ENCODE results near the gene KCNH2. TPM values are rescaled to one million over a fixed set of nuclear protein-coding genes. Genes with fewer than 3 reads are reported as not detected.

The KCNH2 gene
- polyA plus RNA-seq, 3 donors = not detected

DNA sequence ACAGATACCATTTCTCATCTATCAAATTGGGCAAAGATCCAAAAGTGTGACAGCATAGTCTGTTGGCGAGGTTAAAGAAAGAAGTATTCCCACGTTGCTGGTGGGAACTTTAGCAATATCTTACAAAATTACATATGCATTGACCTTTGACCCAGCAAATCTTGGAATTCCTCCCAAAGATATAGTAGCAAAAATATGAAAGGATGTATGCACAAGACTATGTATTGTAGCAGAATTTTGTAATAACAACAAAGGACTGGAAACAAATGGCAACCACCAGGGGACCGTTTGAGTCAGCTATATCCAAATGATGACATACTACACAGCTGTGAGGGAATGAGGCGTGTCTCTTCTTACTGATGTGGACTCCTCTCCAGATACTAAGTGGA, 50.2 kb downstream of the KCNH2 start:
- Histone ChIP-seq H3K4me3 (replicated peaks in 1 of 3; ENCODE audit: low read depth in 2 of 3, low read length in 3 of 3) (no peak overlapping the region), H3K4me1 (ENCODE audit: control insufficient read depth in 1 of 2, insufficient read depth in 2 of 2, low read length in 2 of 2) (no peaks in the 10 kb centered on the region), H3K27ac (ENCODE audit: low read depth in 1 of 2, low read length in 2 of 2) (no peak overlapping the region), H2AFZ (ENCODE audit: insufficient read depth, low read depth, low read length, poor library complexity, severe bottlenecking) (no peak overlapping the region), H3K4me2 (replicated peaks; ENCODE audit: extremely low read depth, low read length, poor library complexity, severe bottlenecking) (no peak overlapping the region), H3K79me2 (ENCODE audit: insufficient read depth, low read length) (no peaks in the 10 kb centered on the region), H3K9me3 (replicated peaks in 1 of 2; ENCODE audit: control insufficient read depth in 1 of 2, insufficient read depth in 1 of 2, low read length in 2 of 2) (no peaks in the 10 kb centered on the region), H3K9ac (ENCODE audit: insufficient read depth, low read length, poor library complexity, severe bottlenecking) (no peak overlapping the region), H3K36me3 (replicated peaks in 1 of 2; ENCODE audit: control insufficient read depth in 1 of 2, insufficient read depth in 2 of 2, low read length in 2 of 2) (no peaks in the 10 kb centered on the region), H3K27me3 (ENCODE audit: control insufficient read depth in 2 of 2, insufficient read depth in 2 of 2, low read length in 2 of 2) (peaks cover 0 to 4% of the 10 kb centered on the region in 2 donors), H4K20me1 (ENCODE audit: insufficient read depth, low read length) (no peaks in the 10 kb centered on the region)
- H3K9me3 Mint-ChIP-seq = peaks cover 0 to 2% (median 0%) of the 10 kb centered on the region in 7 donors
- no peak overlapping the region for H3K4me3 Mint-ChIP-seq
- no peak overlapping the region for H3K27ac Mint-ChIP-seq
- H3K36me3 Mint-ChIP-seq = no peaks in the 10 kb centered on the region
- TF ChIP-seq, protein P1, sequence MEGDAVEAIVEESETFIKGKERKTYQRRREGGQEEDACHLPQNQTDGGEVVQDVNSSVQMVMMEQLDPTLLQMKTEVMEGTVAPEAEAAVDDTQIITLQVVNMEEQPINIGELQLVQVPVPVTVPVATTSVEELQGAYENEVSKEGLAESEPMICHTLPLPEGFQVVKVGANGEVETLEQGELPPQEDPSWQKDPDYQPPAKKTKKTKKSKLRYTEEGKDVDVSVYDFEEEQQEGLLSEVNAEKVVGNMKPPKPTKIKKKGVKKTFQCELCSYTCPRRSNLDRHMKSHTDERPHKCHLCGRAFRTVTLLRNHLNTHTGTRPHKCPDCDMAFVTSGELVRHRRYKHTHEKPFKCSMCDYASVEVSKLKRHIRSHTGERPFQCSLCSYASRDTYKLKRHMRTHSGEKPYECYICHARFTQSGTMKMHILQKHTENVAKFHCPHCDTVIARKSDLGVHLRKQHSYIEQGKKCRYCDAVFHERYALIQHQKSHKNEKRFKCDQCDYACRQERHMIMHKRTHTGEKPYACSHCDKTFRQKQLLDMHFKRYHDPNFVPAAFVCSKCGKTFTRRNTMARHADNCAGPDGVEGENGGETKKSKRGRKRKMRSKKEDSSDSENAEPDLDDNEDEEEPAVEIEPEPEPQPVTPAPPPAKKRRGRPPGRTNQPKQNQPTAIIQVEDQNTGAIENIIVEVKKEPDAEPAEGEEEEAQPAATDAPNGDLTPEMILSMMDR (IDR thresholded peaks at IDR 0.05) = no peak
- intact Hi-C loops (cut with micrococcal nuclease) = no loop called here
- DNase-seq = no peak
- H3K4me1 Mint-ChIP-seq = no peaks in the 10 kb centered on the region
- no CpG with 5 or more reads among the region's 4 CpGs for WGBS (ENCODE audit: insufficient coverage)
- peaks cover 11 to 12% (median 12%) of the 10 kb centered on the region in 3 donors for H3K27me3 Mint-ChIP-seq (ENCODE audit: low read depth in 3 of 3)

DNA sequence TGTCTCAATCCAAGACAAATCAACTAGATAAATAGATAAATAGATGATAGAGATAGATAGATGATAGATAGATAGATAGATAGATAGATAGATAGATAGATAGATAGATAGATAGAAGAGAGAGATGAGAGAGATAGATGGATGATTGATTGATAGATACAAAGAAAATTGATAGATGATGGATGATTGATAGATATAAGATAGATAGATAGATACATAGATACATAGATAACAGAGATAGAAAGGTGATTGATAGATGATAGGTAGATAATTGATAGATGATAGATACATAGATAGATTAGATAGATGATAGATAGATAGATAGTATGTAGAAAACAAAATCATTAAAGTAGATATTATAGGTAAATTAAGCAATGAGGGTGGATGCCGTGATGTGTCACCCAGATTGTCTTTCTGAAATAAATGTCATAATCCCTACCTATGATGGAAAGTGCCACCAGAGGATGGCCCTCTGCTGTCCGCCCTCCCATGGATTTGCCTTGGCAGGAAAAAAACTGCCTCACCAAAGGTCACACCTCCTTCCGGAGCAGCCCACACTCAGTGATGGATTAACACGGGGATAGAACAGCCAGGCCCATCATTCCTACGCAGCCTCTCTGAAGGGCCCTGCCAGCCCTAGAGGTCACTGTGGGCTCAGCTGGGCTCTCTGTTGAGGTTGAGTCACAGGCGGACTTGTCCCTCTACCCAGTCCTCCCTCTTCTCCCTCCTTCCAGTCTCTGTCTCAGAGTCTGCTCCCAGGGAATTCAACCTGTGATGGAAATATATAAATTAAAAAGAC, 50.8 kb downstream of the KCNH2 start:
- Mint-ChIP-seq H3K27ac (no peak overlapping the region), H3K36me3 (no peaks in the 10 kb centered on the region), H3K27me3 (ENCODE audit: low read depth in 3 of 3) (peaks cover 11 to 12% (median 12%) of the 10 kb centered on the region in 3 donors), H3K9me3 (peaks cover 0 to 2% (median 0%) of the 10 kb centered on the region in 7 donors), H3K4me3 (no peak overlapping the region), H3K4me1 (no peaks in the 10 kb centered on the region)
- DNase-seq = no peak
- no peaks in the 10 kb centered on the region for H3K79me2 ChIP-seq (ENCODE audit: insufficient read depth, low read length)
- no peaks in the 10 kb centered on the region for H3K36me3 ChIP-seq (replicated peaks in 1 of 2; ENCODE audit: control insufficient read depth in 1 of 2, insufficient read depth in 2 of 2, low read length in 2 of 2)
- no peaks in the 10 kb centered on the region for H4K20me1 ChIP-seq (ENCODE audit: insufficient read depth, low read length)
- no peaks in the 10 kb centered on the region for H3K4me1 ChIP-seq (ENCODE audit: control insufficient read depth in 1 of 2, insufficient read depth in 2 of 2, low read length in 2 of 2)
- 100% methylated on average over 4 of the region's 6 CpGs for WGBS (ENCODE audit: insufficient coverage)
- H3K9ac ChIP-seq (ENCODE audit: insufficient read depth, low read length, poor library complexity, severe bottlenecking) = no peak overlapping the region
- intact Hi-C loops (cut with micrococcal nuclease) = no loop called here
- no peak overlapping the region for H3K4me3 ChIP-seq (replicated peaks in 1 of 3; ENCODE audit: low read depth in 2 of 3, low read length in 3 of 3)
- peaks cover 0 to 4% of the 10 kb centered on the region in 2 donors for H3K27me3 ChIP-seq (ENCODE audit: control insufficient read depth in 2 of 2, insufficient read depth in 2 of 2, low read length in 2 of 2)
- H3K9me3 ChIP-seq (replicated peaks in 1 of 2; ENCODE audit: control insufficient read depth in 1 of 2, insufficient read depth in 1 of 2, low read length in 2 of 2) = no peaks in the 10 kb centered on the region
- no peak overlapping the region for H3K27ac ChIP-seq (ENCODE audit: low read depth in 1 of 2, low read length in 2 of 2)
- no peak overlapping the region for H2AFZ ChIP-seq (ENCODE audit: insufficient read depth, low read depth, low read length, poor library complexity, severe bottlenecking)
- H3K4me2 ChIP-seq (replicated peaks; ENCODE audit: extremely low read depth, low read length, poor library complexity, severe bottlenecking) = no peak overlapping the region
- TF ChIP-seq, protein P1 (IDR thresholded peaks at IDR 0.05) = no peak
